PC-9 (cell line): ENCODE data around the gene TMPRSS9. TPM values are rescaled to one million over a fixed set of nuclear protein-coding genes. Genes with fewer than 3 reads are reported as not detected.
"Not testable (repeated sequence)": the region's sequence is repeated elsewhere in the genome, so short reads cannot be mapped to it uniquely, and the experiment has no call there.

Experiments
- BruUV-seq: library from RNA; stranded (reverse); fragments of 400-500 nt; replicated peaks from 2 replicates; lab custom pipeline; 2021; lab: Mats Ljungman, UMichigan
- CTCF ChIA-PET: fragments of 300-600 bp; sonication (Branson Sonifier 250); formaldehyde crosslinking; loops from one replicate; lab custom pipeline; 2022; ENCODE audit warnings: antibody characterized with exemption; lab: Charles Lee
- POLR2A ChIA-PET: fragments of 300-600 bp; sonication (Branson Sonifier 250); formaldehyde crosslinking; loops from one replicate; lab custom pipeline; 2022; ENCODE audit warnings: antibody characterized with exemption; ENCODE audit not compliant: unreplicated experiment; lab: Charles Lee
- DNase-seq, 2 experiments: peaks; one replicate each; pipeline versions ENCODE4 v3.0.0 to v3.0.0-alpha.2; 2015 to 2022; ENCODE audit warnings: mixed read lengths in 1 of 2
- H2AFZ ChIP-seq: fragments of 200-600 bp; sonication (generic); 2 replicates; pipeline ENCODE4 v1.8.1; 2017; ENCODE audit warnings: antibody characterized with exemption
- H3F3A ChIP-seq: fragments of 200-600 bp; sonication (generic); 2 replicates; pipeline ENCODE4 v1.8.1; 2017; ENCODE audit warnings: antibody characterized with exemption, mild to moderate bottlenecking, low read depth; ENCODE audit not compliant: insufficient read depth
- H3K27ac ChIP-seq: fragments of 200-600 bp; sonication (generic); 2 replicates; pipeline ENCODE4 v1.6.1; 2016; ENCODE audit warnings: mixed run types
- H3K27me3 ChIP-seq: fragments of 200-600 bp; sonication (generic); 2 replicates; pipeline ENCODE4 v1.6.1; 2016; ENCODE audit warnings: low read depth, mixed run types; ENCODE audit not compliant: insufficient read depth
- H3K36me3 ChIP-seq: fragments of 200-600 bp; sonication (generic); 2 replicates; pipeline ENCODE4 v1.6.1; 2016; ENCODE audit warnings: low read depth, mixed run types
- H3K4me1 ChIP-seq: fragments of 200-600 bp; sonication (generic); replicated peaks from 2 replicates; pipeline ENCODE4 v1.6.1; 2016; ENCODE audit warnings: mixed run types; ENCODE audit not compliant: insufficient read depth
- H3K4me2 ChIP-seq: fragments of 200-600 bp; sonication (generic); 2 replicates; pipeline ENCODE4 v1.6.1; 2017; ENCODE audit warnings: mixed run types
- H3K4me3 ChIP-seq: fragments of 200-600 bp; sonication (generic); 2 replicates; pipeline ENCODE4 v1.6.1; 2016; ENCODE audit warnings: mixed run types
- H3K79me2 ChIP-seq: fragments of 200-600 bp; sonication (generic); 2 replicates; pipeline ENCODE4 v1.6.1; 2017; ENCODE audit warnings: low read depth, mixed run types
- H3K9me2 ChIP-seq: fragments of 200-600 bp; sonication (generic); 2 replicates; pipeline ENCODE4 v1.8.1; 2017; ENCODE audit warnings: mild to moderate bottlenecking; ENCODE audit not compliant: insufficient read depth
- H3K9me3 ChIP-seq: fragments of 200-600 bp; sonication (generic); 2 replicates; pipeline ENCODE4 v1.8.1; 2016; ENCODE audit warnings: low read depth; ENCODE audit not compliant: insufficient read depth
- H4K20me1 ChIP-seq: fragments of 200-600 bp; sonication (generic); 2 replicates; pipeline ENCODE4 v1.8.1; 2017; ENCODE audit not compliant: insufficient read depth
- EZH2 ChIP-seq: fragments of 200-600 bp; sonication (generic); IDR thresholded peaks from 2 replicates; pipeline ENCODE4 v1.8.0; 2017; ENCODE audit warnings: antibody characterized with exemption, low read depth
- intact Hi-C: fragments of 100-400 bp; cut with micrococcal nuclease; formaldehyde crosslinking; loops from one replicate; pipeline ENCODE4 v1.10.0; 2022; ENCODE audit not compliant: unreplicated experiment
- total RNA-seq: library from RNA; stranded (reverse); gene quantifications from 2 replicates; pipeline ENCODE4 v1.2.3, GENCODE V29; 2021
- TF ChIP-seq, protein P1 (sequence below): fragments of 200-600 bp; sonication (generic); conservative IDR thresholded peaks from 2 replicates; pipeline ENCODE4 v1.6.1; 2017; ENCODE audit warnings: mixed run types, antibody characterized with exemption, mild to moderate bottlenecking, moderate library complexity

TMPRSS9 gene
- total RNA-seq, 1 experiment from 2014 or later, result 0.20 TPM

DNA sequence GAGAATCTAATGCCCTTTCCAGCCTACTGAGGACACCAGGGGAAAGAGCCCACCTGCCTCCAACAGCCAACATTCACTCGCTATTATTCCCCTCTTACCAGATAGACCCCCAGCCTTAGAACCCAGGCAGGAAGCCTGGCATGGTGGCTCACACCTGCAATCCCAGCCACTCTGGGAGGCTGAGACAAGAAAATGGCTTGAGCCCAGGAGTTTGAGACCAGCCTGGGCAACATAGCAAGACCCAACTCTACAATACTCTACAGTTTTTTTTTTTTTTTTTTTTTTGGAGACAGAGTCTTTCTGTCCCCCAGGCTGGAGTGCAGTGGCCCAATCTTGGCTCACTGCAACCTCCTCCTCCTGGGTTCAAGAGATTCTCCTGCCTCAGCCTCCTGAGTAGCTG is 100.2 kb downstream of the TMPRSS9 start:
- Histone ChIP-seq H3K4me3 (no peak overlapping the region), H3K36me3 (no peaks in the 10 kb centered on the region), H3K79me2 (peaks cover 14% of the 10 kb centered on the region), H3K9me3 (no peaks in the 10 kb centered on the region), H3K9me2 (no peaks in the 10 kb centered on the region), H3K27ac (no peak overlapping the region), H3F3A (peaks cover 13% of the 10 kb centered on the region), H3K4me1 (no peaks in the 10 kb centered on the region; the same call in 1 of the 2 replicates), H3K27me3 (no peaks in the 10 kb centered on the region), H2AFZ (no peak overlapping the region), H4K20me1 (no peaks in the 10 kb centered on the region), H3K4me2 (no peak overlapping the region)
- no TSS peak for BruUV-seq
- TF ChIP-seq, protein P1, sequence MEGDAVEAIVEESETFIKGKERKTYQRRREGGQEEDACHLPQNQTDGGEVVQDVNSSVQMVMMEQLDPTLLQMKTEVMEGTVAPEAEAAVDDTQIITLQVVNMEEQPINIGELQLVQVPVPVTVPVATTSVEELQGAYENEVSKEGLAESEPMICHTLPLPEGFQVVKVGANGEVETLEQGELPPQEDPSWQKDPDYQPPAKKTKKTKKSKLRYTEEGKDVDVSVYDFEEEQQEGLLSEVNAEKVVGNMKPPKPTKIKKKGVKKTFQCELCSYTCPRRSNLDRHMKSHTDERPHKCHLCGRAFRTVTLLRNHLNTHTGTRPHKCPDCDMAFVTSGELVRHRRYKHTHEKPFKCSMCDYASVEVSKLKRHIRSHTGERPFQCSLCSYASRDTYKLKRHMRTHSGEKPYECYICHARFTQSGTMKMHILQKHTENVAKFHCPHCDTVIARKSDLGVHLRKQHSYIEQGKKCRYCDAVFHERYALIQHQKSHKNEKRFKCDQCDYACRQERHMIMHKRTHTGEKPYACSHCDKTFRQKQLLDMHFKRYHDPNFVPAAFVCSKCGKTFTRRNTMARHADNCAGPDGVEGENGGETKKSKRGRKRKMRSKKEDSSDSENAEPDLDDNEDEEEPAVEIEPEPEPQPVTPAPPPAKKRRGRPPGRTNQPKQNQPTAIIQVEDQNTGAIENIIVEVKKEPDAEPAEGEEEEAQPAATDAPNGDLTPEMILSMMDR, result no peak
- TF ChIP-seq EZH2, result no peak
- intact Hi-C loops, result loop anchor here (10.0 kb wide), 1 partner anchor 225 kb away; the partner anchor contains the start of genes PLEKHJ1 and SF3A2
- DNase-seq, result no peak
- POLR2A ChIA-PET, result no interaction called here
- CTCF ChIA-PET, result no interaction called here

DNA sequence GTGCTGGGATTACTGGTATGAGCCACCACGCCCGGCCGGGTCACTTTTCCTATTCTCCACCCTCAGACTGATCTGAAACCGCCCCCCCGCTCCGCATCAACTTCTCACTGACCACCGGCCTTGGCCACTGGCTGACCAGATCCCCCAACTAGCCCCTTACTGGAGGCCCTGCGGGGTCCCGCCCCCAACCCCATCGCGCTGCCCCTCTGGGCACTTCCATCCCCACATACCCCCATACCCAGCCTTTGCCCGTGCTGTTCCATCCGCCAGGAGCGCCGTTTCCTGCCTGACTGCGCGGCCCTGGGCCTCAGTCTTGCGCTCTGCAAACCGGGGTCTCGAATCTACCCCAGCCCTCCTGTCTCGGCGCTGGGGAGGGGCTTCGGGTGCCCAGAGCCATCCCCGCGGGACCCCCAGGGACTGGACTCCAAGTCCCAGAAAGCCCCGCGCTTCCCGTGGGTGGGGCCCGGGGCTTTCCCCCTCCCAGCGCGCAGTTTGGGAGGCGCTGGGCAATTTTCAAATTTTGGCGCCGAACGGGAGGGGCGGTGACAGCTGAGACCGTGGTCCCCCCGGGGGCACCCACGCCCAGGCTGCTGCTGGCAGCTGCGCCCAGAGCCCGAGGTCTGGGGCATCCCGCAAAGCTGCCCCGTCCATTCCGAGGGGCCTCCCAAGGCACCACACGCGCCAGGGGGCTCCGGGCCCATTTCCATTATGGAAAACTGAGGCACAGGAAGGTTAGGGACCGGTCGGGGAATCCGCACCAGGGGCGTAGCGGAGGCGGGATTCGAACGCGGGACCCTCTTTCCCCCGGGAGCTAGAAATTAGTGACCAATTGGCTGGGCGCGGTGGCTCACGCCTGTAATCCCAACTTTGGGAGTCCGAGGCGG is 101.9 kb downstream of the TMPRSS9 start:
- BruUV-seq, result no TSS peak
- H3K27ac ChIP-seq, result no peak overlapping the region
- ChIA-PET CTCF (interaction anchor here (0.6 to 0.7 kb wide), 2 partner anchors 155 to 557 kb away, joined by 3 to 4 read pairs; no protein-coding TSS in a partner anchor), POLR2A (interaction anchor here (0.6 to 0.9 kb wide), 2 partner anchors 14 to 134 kb away, joined by 3 to 20 read pairs; partner anchors contain the start of gene GADD45B)
- peak in 1 of 2 experiments; percentile 60 for DNase-seq
- no peaks in the 10 kb centered on the region for H3K9me2 ChIP-seq
- H3F3A ChIP-seq, result peaks cover 14% of the 10 kb centered on the region
- no peaks in the 10 kb centered on the region for H3K9me3 ChIP-seq
- H3K4me3 ChIP-seq, result peak overlapping the region; percentile 61
- peak overlapping the region; percentile 73 for H3K4me2 ChIP-seq
- H2AFZ ChIP-seq, result peak overlapping the region; percentile 75
- no peaks in the 10 kb centered on the region for H3K36me3 ChIP-seq
- no peaks in the 10 kb centered on the region; the same call in 1 of the 2 replicates for H3K4me1 ChIP-seq
- no peaks in the 10 kb centered on the region for H3K79me2 ChIP-seq
- TF ChIP-seq, protein P1, result no peak
- no peak for TF ChIP-seq EZH2
- intact Hi-C loops, result loop anchor here (10.0 kb wide), 1 partner anchor 227 kb away; the partner anchor contains the start of genes PLEKHJ1 and SF3A2
- H4K20me1 ChIP-seq, result no peaks in the 10 kb centered on the region
- H3K27me3 ChIP-seq, result no peaks in the 10 kb centered on the region

DNA sequence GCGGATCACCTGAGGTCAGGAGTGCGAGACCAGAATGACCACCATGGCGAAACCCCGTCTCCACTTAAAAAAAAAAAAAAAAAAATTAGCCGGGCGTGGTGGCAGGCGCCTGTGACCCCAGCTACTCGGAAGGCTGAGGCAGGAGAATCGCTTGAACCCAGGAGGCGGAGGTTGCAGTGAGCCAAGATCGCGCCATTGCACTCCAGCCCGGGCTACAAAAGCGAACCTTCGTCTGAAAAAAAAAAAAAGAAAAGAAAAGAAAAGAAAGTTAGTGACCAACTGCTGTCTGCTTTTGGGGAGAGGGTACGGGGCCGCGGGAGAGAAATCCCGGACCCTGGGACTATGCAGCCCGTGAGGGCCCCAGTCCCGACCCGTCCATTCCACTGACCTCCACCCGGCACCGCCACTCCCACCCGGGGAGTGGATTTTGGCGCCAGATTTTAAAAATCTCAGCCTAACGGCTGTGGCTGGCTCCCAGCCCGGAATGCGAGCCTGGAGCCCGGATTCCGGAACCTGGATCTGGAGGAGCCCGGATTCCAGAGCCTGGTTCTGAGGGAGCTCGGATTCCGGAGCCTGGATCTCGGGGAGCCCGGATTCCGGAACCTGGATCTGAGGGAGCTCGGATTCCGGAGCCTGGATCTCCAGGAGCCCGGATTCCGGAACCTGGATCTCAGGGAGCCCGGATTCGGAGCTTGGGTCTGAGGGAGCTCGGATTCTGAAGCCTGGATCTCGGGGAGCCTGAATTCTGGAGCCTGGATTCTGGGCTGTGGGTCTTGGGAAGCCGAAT is 102.8 kb downstream of the TMPRSS9 start:
- POLR2A ChIA-PET, result interaction anchor here (0.9 kb wide), 1 partner anchor 133 kb away, joined by 20 read pairs; no protein-coding TSS in a partner anchor
- H3K79me2 ChIP-seq, result no peaks in the 10 kb centered on the region
- no peaks in the 10 kb centered on the region for H3K36me3 ChIP-seq
- 0 out of 2 replicates have a peak overlapping the region, but pooled peaks have one; percentile 75 for H2AFZ ChIP-seq
- H3F3A ChIP-seq, result peaks cover 8% of the 10 kb centered on the region; the same call in 1 of the 2 replicates
- H3K4me2 ChIP-seq, result peak overlapping the region; percentile 73
- intact Hi-C loops, result loop anchor here (10.0 kb wide), 1 partner anchor 228 kb away; the partner anchor contains the start of genes PLEKHJ1 and SF3A2
- TF ChIP-seq, protein P1, result no peak
- TF ChIP-seq EZH2, result no peak
- DNase-seq, result peak; percentile 57 to 59
- peak overlapping the region; percentile 61; the same call in 1 of the 2 replicates for H3K4me3 ChIP-seq
- no peaks in the 10 kb centered on the region for H3K9me3 ChIP-seq
- no peak overlapping the region for H3K27ac ChIP-seq
- BruUV-seq, result TSS peak; percentile 93
- H3K27me3 ChIP-seq, result no peaks in the 10 kb centered on the region
- no peaks in the 10 kb centered on the region for H3K9me2 ChIP-seq
- H3K4me1 ChIP-seq, result no peaks in the 10 kb centered on the region; the same call in 1 of the 2 replicates
- CTCF ChIA-PET, result interaction anchor here (0.6 kb wide), 1 partner anchor 558 kb away, joined by 3 read pairs; no protein-coding TSS in a partner anchor
- no peaks in the 10 kb centered on the region for H4K20me1 ChIP-seq

DNA sequence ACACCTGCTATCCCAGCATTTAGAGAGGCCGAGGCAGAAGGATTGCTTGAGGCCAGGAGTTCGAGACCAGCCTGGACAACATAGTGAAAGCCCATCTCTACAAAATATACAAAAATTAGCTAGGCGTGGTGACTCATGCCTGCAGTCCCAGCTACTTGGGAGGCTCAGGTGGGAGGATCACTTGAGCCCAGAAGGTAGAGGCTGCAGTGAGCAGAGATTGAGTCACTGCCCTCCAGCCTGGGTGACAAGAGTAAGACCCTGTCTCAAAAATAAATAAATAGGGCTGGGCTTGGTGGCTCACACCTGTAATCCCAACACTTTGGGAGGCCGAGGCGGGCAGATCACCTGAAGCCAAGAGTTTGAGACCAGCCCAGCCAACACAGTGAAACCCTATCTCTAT is 103.6 kb downstream of the TMPRSS9 start:
- H3K9me3 ChIP-seq, H3K79me2 ChIP-seq, H3K9me2 ChIP-seq, H3K4me3 ChIP-seq, H3K4me2 ChIP-seq, CTCF ChIA-PET, H4K20me1 ChIP-seq, DNase-seq, H3K4me1 ChIP-seq, H3K36me3 ChIP-seq, H3K27me3 ChIP-seq, H3K27ac ChIP-seq, POLR2A ChIA-PET, H2AFZ ChIP-seq, BruUV-seq: not testable (repeated sequence)
- H3F3A ChIP-seq, result peaks cover 10% of the 10 kb centered on the region; the same call in 1 of the 2 replicates
- intact Hi-C loops, result loop anchor here (10.0 kb wide), 1 partner anchor 229 kb away; the partner anchor contains the start of genes PLEKHJ1 and SF3A2
